GM12878 (cell line): Measurements from ENCODE around the gene MAMLD1.

Experiments
- CTCF ChIP-seq, 3 experiments: IDR thresholded peaks in 2 of 3; conservative IDR thresholded peaks in 1 of 3; 2 replicates each; pipeline ENCODE4 v1.5.1; 2011; ENCODE audit warnings: low read depth in 3 of 3, low read length in 3 of 3, mild to moderate bottlenecking in 3 of 3, control low read depth in 2 of 3, moderate library complexity in 2 of 3, inconsistent platforms in 1 of 3, mixed read lengths in 1 of 3; ENCODE audit not compliant: control insufficient read depth in 2 of 3, insufficient read depth in 1 of 3; ENCODE audit errors: extremely low read depth in 1 of 3
- ETV6 ChIP-seq, 2 experiments: fragments of 450-650 bp in 1 of 2; IDR thresholded peaks in 1 of 2; conservative IDR thresholded peaks in 1 of 2; 2 replicates each; pipeline ENCODE4 v1.6.1; 2014; ENCODE audit warnings: antibody characterized with exemption in 1 of 2, borderline replicate concordance in 1 of 2, low read depth in 1 of 2, mild to moderate bottlenecking in 1 of 2, moderate library complexity in 1 of 2
- FOS ChIP-seq: IDR thresholded peaks from 3 replicates; pipeline ENCODE4 v1.6.1; 2011; ENCODE audit warnings: borderline replicate concordance; ENCODE audit not compliant: insufficient read length; ENCODE audit errors: extremely low read depth
- MAX ChIP-seq: IDR thresholded peaks from 2 replicates; pipeline ENCODE4 v1.6.1; 2012; ENCODE audit warnings: low read depth, low read length, improper control_type of control experiment
- POLR2A ChIP-seq: IDR thresholded peaks from 2 replicates; pipeline ENCODE4 v1.6.1; 2011; ENCODE audit warnings: low read depth, mild to moderate bottlenecking, low read length
- SIX5 ChIP-seq: IDR thresholded peaks from 2 replicates; pipeline ENCODE4 v1.6.1; 2011; ENCODE audit warnings: mild to moderate bottlenecking, low read depth, low read length, moderate library complexity; ENCODE audit not compliant: severe bottlenecking
- SKIL ChIP-seq: fragments of 450-650 bp; IDR thresholded peaks from 2 replicates; pipeline ENCODE4 v1.6.1; 2017; ENCODE audit warnings: mild to moderate bottlenecking, low read depth, inconsistent platforms; ENCODE audit not compliant: poor library complexity, severe bottlenecking
- ZBTB11 ChIP-seq: fragments of 450-650 bp; formaldehyde crosslinking; IDR thresholded peaks from 2 replicates; pipeline ENCODE4 v1.5.0; 2022; ENCODE audit warnings: mild to moderate bottlenecking, missing genetic modification characterization
- ZNF217 ChIP-seq: fragments of 450-650 bp; IDR thresholded peaks from 2 replicates; pipeline ENCODE4 v1.6.1; 2017; ENCODE audit warnings: antibody characterized with exemption, mild to moderate bottlenecking

- TF ChIP-seq POLR2A (no peak), CTCF (IDR thresholded peaks at IDR 0.05 in 2 of 3, conservative IDR thresholded peaks at IDR 0.05 in 1 of 3; ENCODE audit: control insufficient read depth in 2 of 3, extremely low read depth in 1 of 3, insufficient read depth in 1 of 3, low read depth in 3 of 3, low read length in 3 of 3) (no peak), ZBTB11 (no peak), ETV6 (conservative IDR thresholded peaks at IDR 0.05 in 1 of 2, IDR thresholded peaks at IDR 0.05 in 1 of 2; ENCODE audit: borderline replicate concordance in 1 of 2, low read depth in 1 of 2) (no peak), SIX5 (no peak), FOS (no peak), SKIL (no peak), MAX (no peak), ZNF217 (no peak)
Measured at GRCh38 chrX:150366951-150367545, 3.9 kb downstream of the MAMLD1 start.
